HG02571 (cell line): Measurements from ENCODE around the gene WDR91.

Source experiments
- ATAC-seq: cut with Tn5 transposase; IDR thresholded peaks from one replicate; pipeline ENCODE4 v1.9.1; 2021; ENCODE audit warnings: mild to moderate bottlenecking, moderate library complexity; ENCODE audit not compliant: unreplicated experiment

Gene WDR91

GRCh38 chr7:135199439-135199838 is 11.9 kb downstream of the WDR91 start:
- no peak for ATAC-seq

GRCh38 chr7:135197906-135198655 is 13.2 kb downstream of the WDR91 start:
- ATAC-seq, result no peak

GRCh38 chr7:135197343-135197742 is 14.0 kb downstream of the WDR91 start:
- ATAC-seq, result no peak

- ATAC-seq, result no peak
Observed at GRCh38 chr7:135195968-135196629, 15.2 kb downstream of the WDR91 start.

GRCh38 chr7:135195156-135195555 is 16.2 kb downstream of the WDR91 start:
- ATAC-seq, result no peak

GRCh38 chr7:135194494-135195095 is 16.7 kb downstream of the WDR91 start:
- no peak for ATAC-seq

- ATAC-seq, result no peak
Observed at GRCh38 chr7:135193615-135194081, 17.7 kb downstream of the WDR91 start.

- no peak for ATAC-seq
Observed at GRCh38 chr7:135192914-135193536, 18.3 kb downstream of the WDR91 start.

GRCh38 chr7:135190703-135191102 is 20.6 kb downstream of the WDR91 start:
- ATAC-seq, result no peak

GRCh38 chr7:135189961-135190360 is 21.4 kb downstream of the WDR91 start:
- ATAC-seq, result no peak

- no peak for ATAC-seq
Observed at GRCh38 chr7:135189221-135189662, 22.1 kb downstream of the WDR91 start.

- ATAC-seq, result peak; percentile 41
Observed at GRCh38 chr7:135188298-135188984, 22.9 kb downstream of the WDR91 start.

- ATAC-seq, result peak; percentile 53
Observed at GRCh38 chr7:135186841-135187253, 24.5 kb downstream of the WDR91 start.

- no peak for ATAC-seq
Observed at GRCh38 chr7:135186261-135186540, 25.1 kb downstream of the WDR91 start.

GRCh38 chr7:135185471-135186260 is 25.7 kb downstream of the WDR91 start:
- no peak for ATAC-seq

- ATAC-seq, result no peak
Observed at GRCh38 chr7:135184254-135184841, 27.0 kb downstream of the WDR91 start.

- ATAC-seq, result no peak
Observed at GRCh38 chr7:135183478-135183877, 27.8 kb downstream of the WDR91 start.

- no peak for ATAC-seq
Observed at GRCh38 chr7:135181929-135182678, 29.2 kb downstream of the WDR91 start.

- ATAC-seq, result no peak
Observed at GRCh38 chr7:135181261-135181928, 29.9 kb downstream of the WDR91 start.
